H1 (cell line): ENCODE results near the gene WSCD1.

Source experiments
- POLR2A ChIP-seq, 2 experiments: IDR thresholded peaks; 1 replicate in 1 of 2; 2 replicates in 1 of 2; pipeline ENCODE4 v1.6.1; 2011; ENCODE audit warnings: low read depth in 2 of 2, low read length in 2 of 2, mild to moderate bottlenecking in 2 of 2; ENCODE audit errors: control extremely low read depth in 1 of 2
- RNF2 ChIP-seq: fragments of 200-900, 300-1000 bp; sonication (generic); IDR thresholded peaks from 2 replicates; pipeline ENCODE4 v1.7.1; 2016; ENCODE audit warnings: borderline replicate concordance, low read depth, mild to moderate bottlenecking, antibody characterized with exemption, low read length; ENCODE audit not compliant: poor library complexity, severe bottlenecking; ENCODE audit errors: missing control alignments
- TF ChIP-seq, protein P1 (sequence below), 3 experiments: IDR thresholded peaks; 1 replicate in 2 of 3; 2 replicates in 1 of 3; pipeline versions ENCODE4 v1.5.1 to v1.6.1; 2011; ENCODE audit warnings: low read length in 3 of 3, mild to moderate bottlenecking in 3 of 3, inconsistent platforms in 2 of 3, low read depth in 1 of 3, moderate library complexity in 1 of 3; ENCODE audit not compliant: insufficient read depth in 1 of 3; ENCODE audit errors: control extremely low read depth in 1 of 3

DNA sequence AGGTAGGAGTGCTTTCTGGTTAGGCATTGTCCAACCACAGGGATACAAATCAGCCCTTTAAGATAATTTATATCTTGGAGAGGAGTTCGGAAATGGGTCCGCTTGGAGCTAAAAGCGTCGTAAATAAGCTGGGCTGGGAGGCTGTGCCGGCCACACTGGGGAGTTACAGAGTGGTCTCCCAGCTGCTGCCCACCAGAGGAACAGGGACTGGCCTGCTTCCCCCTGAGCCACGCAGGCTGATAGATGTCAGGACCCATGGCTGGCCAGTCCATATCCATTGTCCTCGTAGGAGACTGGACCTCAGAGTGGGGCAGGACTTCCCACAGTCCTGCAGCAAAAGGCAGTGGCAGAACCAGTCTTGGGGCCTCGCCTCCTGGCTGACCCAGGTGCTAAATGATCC is 12.6 kb upstream of the WSCD1 start:
- no peak for TF ChIP-seq RNF2
- TF ChIP-seq, protein P1, sequence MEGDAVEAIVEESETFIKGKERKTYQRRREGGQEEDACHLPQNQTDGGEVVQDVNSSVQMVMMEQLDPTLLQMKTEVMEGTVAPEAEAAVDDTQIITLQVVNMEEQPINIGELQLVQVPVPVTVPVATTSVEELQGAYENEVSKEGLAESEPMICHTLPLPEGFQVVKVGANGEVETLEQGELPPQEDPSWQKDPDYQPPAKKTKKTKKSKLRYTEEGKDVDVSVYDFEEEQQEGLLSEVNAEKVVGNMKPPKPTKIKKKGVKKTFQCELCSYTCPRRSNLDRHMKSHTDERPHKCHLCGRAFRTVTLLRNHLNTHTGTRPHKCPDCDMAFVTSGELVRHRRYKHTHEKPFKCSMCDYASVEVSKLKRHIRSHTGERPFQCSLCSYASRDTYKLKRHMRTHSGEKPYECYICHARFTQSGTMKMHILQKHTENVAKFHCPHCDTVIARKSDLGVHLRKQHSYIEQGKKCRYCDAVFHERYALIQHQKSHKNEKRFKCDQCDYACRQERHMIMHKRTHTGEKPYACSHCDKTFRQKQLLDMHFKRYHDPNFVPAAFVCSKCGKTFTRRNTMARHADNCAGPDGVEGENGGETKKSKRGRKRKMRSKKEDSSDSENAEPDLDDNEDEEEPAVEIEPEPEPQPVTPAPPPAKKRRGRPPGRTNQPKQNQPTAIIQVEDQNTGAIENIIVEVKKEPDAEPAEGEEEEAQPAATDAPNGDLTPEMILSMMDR (IDR thresholded peaks at IDR 0.05; ENCODE audit: control extremely low read depth in 1 of 3, insufficient read depth in 1 of 3, low read depth in 1 of 3, low read length in 3 of 3) = no peak
- no peak for TF ChIP-seq POLR2A (IDR thresholded peaks at IDR 0.05; ENCODE audit: control extremely low read depth in 1 of 2, low read depth in 2 of 2, low read length in 2 of 2)
